HG02798 (cell line): ENCODE results near the gene CELSR1.

Experiments
- ATAC-seq: cut with Tn5 transposase; IDR thresholded peaks from one replicate; pipeline ENCODE4 v1.9.1; 2021; ENCODE audit warnings: mild to moderate bottlenecking; ENCODE audit not compliant: unreplicated experiment, poor library complexity

Gene CELSR1

GRCh38 chr22:46346680-46347405 is 190.6 kb downstream of the CELSR1 start:
- no peak for ATAC-seq

- no peak for ATAC-seq
Measured at GRCh38 chr22:46340676-46341075, 196.7 kb downstream of the CELSR1 start.

- no peak for ATAC-seq
Measured at GRCh38 chr22:46339956-46340355, 197.5 kb downstream of the CELSR1 start.

GRCh38 chr22:46338636-46339035 is 198.8 kb downstream of the CELSR1 start:
- no peak for ATAC-seq

- ATAC-seq: no peak
Measured at GRCh38 chr22:46337870-46338269, 199.6 kb downstream of the CELSR1 start.

GRCh38 chr22:46336119-46337078 is 201.0 kb downstream of the CELSR1 start:
- ATAC-seq: peak; percentile 6

GRCh38 chr22:46335201-46336118 is 202.0 kb downstream of the CELSR1 start, which contains the start of gene TRMU:
TSS of gene TRMU (plus strand) at chr22:46335714. CDS start at chr22:46335765, 51 bp downstream.
- ATAC-seq: peak; percentile 89

GRCh38 chr22:46331496-46331895 is 205.9 kb downstream of the CELSR1 start:
- ATAC-seq: no peak

GRCh38 chr22:46330426-46330825 is 207.0 kb downstream of the CELSR1 start:
- no peak for ATAC-seq

GRCh38 chr22:46329616-46330015 is 207.8 kb downstream of the CELSR1 start:
- ATAC-seq: no peak

GRCh38 chr22:46328797-46329196 is 208.6 kb downstream of the CELSR1 start:
- ATAC-seq: no peak

- no peak for ATAC-seq
Measured at GRCh38 chr22:46327691-46328465, 209.5 kb downstream of the CELSR1 start.

- no peak for ATAC-seq
Measured at GRCh38 chr22:46326066-46326680, 211.2 kb downstream of the CELSR1 start.

- ATAC-seq: no peak
Measured at GRCh38 chr22:46323162-46323561, 214.3 kb downstream of the CELSR1 start.

GRCh38 chr22:46322711-46323110 is 214.7 kb downstream of the CELSR1 start:
- no peak for ATAC-seq

GRCh38 chr22:46320716-46321386 is 216.6 kb downstream of the CELSR1 start:
- ATAC-seq: no peak

GRCh38 chr22:46320166-46320710 is 217.2 kb downstream of the CELSR1 start:
- no peak for ATAC-seq

GRCh38 chr22:46319319-46319718 is 218.1 kb downstream of the CELSR1 start:
- ATAC-seq: no peak
